ENCODE measurements around the gene PLXNA4. TPM values are rescaled to one million over a fixed set of nuclear protein-coding genes. Genes with fewer than 3 reads are reported as not detected.

The PLXNA4 gene
- total RNA-seq, 1 experiment from 2014 or later, result not detected

DNA sequence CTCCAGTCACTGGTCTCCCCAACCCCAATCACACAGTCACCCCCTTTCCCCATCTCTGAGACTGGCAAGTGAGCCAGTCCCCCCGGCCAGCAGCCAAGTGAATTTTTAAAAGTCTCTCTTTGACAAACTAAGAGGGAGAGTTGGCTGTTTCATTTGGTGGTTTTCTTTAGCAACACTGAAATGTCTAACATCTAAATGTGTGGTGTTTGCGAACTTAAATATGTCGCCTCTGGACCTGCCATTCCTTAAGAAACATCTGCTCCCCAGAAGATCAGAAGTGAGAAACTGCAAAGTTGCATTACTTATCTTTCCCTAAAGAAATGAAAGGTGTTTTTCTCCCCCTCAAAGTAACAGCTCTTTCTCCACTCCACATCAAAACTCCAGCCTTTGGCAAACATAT, 34.7 kb upstream of the PLXNA4 start:
- Mint-ChIP-seq H3K9me3 (ENCODE audit: unreplicated experiment) (no peaks in the 10 kb centered on the region), H3K4me1 (ENCODE audit: insufficient read depth, unreplicated experiment) (peaks cover 5% of the 10 kb centered on the region), H3K4me3 (ENCODE audit: unreplicated experiment) (no peak overlapping the region), H3K36me3 (ENCODE audit: insufficient read depth, unreplicated experiment) (no peaks in the 10 kb centered on the region), H3K27me3 (ENCODE audit: insufficient read depth, unreplicated experiment) (peaks cover 54% of the 10 kb centered on the region), H3K27ac (ENCODE audit: low read depth, unreplicated experiment) (no peak overlapping the region)
- intact Hi-C loops (cut with micrococcal nuclease), result no loop called here
- BruUV-seq (replicated peaks), result no TSS peak
- DNase-seq (ENCODE audit: unreplicated experiment), result no peak
- POLR2A ChIA-PET, result interaction anchor here (0.6 kb wide), 1 partner anchor 554 kb away, joined by 3 read pairs; no protein-coding TSS in a partner anchor
- CTCF ChIA-PET, result interaction anchor here (0.6 kb wide), 1 partner anchor 12 kb away, joined by 3 read pairs; no protein-coding TSS in a partner anchor
- TF ChIP-seq, protein P1, sequence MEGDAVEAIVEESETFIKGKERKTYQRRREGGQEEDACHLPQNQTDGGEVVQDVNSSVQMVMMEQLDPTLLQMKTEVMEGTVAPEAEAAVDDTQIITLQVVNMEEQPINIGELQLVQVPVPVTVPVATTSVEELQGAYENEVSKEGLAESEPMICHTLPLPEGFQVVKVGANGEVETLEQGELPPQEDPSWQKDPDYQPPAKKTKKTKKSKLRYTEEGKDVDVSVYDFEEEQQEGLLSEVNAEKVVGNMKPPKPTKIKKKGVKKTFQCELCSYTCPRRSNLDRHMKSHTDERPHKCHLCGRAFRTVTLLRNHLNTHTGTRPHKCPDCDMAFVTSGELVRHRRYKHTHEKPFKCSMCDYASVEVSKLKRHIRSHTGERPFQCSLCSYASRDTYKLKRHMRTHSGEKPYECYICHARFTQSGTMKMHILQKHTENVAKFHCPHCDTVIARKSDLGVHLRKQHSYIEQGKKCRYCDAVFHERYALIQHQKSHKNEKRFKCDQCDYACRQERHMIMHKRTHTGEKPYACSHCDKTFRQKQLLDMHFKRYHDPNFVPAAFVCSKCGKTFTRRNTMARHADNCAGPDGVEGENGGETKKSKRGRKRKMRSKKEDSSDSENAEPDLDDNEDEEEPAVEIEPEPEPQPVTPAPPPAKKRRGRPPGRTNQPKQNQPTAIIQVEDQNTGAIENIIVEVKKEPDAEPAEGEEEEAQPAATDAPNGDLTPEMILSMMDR (IDR thresholded peaks at IDR 0.05; ENCODE audit: unreplicated experiment), result no peak

DNA sequence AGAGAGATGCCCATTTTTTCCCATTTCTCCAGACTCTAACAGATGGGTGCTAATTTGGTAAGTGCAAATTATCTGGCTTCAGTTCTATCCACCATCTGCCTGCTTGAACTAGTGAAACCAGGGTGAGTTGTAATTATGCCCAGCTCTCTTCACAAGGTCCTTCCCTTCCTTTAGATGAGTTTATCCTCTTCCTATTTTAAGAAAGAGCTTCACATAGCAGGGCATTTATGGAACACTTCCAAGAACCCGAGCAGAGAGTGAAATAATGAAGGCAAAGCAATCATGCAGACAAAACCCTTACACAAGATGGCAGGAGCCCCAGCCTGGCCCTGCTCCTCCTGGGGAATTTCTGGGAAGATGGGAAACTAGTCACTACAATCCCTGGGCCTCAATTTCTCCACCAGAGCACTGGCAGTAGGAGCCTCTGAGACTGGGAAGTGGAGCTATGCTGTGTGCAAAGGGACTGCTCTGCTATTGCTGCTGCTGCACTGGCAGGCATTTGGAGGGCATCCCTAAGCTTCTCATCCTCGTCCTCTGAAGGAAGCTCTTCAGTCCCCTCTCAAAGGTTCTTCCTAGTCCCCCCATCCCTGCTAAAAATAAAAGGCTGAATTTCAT, 33.7 kb upstream of the PLXNA4 start:
- ChIA-PET POLR2A (interaction anchor here (0.7 kb wide), 1 partner anchor 10 kb away, joined by 5 read pairs; no protein-coding TSS in a partner anchor), CTCF (no interaction called here)
- DNase-seq (ENCODE audit: unreplicated experiment), result no peak
- no peak overlapping the region for H3K4me3 Mint-ChIP-seq (ENCODE audit: unreplicated experiment)
- peaks cover 5% of the 10 kb centered on the region for H3K4me1 Mint-ChIP-seq (ENCODE audit: insufficient read depth, unreplicated experiment)
- BruUV-seq (replicated peaks), result no TSS peak
- no peaks in the 10 kb centered on the region for H3K9me3 Mint-ChIP-seq (ENCODE audit: unreplicated experiment)
- TF ChIP-seq, protein P1 (IDR thresholded peaks at IDR 0.05; ENCODE audit: unreplicated experiment), result no peak
- H3K27ac Mint-ChIP-seq (ENCODE audit: low read depth, unreplicated experiment), result no peak overlapping the region
- no peaks in the 10 kb centered on the region for H3K36me3 Mint-ChIP-seq (ENCODE audit: insufficient read depth, unreplicated experiment)
- intact Hi-C loops (cut with micrococcal nuclease), result no loop called here
- peaks cover 54% of the 10 kb centered on the region for H3K27me3 Mint-ChIP-seq (ENCODE audit: insufficient read depth, unreplicated experiment)

DNA sequence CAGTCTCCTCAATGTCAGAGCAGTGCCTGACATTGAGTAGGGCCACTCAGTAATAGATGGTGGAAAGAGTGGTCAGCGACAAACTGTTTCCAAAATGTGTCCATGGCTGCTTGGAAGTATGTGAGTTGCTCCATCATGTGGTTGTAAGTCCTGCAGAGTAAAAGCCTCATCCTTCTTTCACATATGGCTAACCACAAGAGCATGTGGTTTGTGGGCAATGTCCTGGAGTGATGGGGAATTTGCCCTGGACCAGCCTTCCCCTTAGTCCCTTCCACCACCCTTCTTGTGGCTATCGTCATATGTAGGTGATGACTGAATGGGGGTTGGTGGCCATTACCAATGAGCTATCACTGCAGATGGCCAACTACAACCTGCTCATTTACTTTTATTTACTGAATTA, 33.0 kb upstream of the PLXNA4 start:
- no TSS peak for BruUV-seq (replicated peaks)
- Mint-ChIP-seq H3K4me1 (ENCODE audit: insufficient read depth, unreplicated experiment) (no peaks in the 10 kb centered on the region), H3K27me3 (ENCODE audit: insufficient read depth, unreplicated experiment) (peaks cover 53% of the 10 kb centered on the region), H3K9me3 (ENCODE audit: unreplicated experiment) (no peaks in the 10 kb centered on the region), H3K27ac (ENCODE audit: low read depth, unreplicated experiment) (no peak overlapping the region), H3K4me3 (ENCODE audit: unreplicated experiment) (no peak overlapping the region), H3K36me3 (ENCODE audit: insufficient read depth, unreplicated experiment) (no peaks in the 10 kb centered on the region)
- intact Hi-C loops (cut with micrococcal nuclease), result no loop called here
- TF ChIP-seq, protein P1 (IDR thresholded peaks at IDR 0.05; ENCODE audit: unreplicated experiment), result no peak
- POLR2A ChIA-PET, result no interaction called here
- CTCF ChIA-PET, result no interaction called here
- DNase-seq (ENCODE audit: unreplicated experiment), result no peak

DNA sequence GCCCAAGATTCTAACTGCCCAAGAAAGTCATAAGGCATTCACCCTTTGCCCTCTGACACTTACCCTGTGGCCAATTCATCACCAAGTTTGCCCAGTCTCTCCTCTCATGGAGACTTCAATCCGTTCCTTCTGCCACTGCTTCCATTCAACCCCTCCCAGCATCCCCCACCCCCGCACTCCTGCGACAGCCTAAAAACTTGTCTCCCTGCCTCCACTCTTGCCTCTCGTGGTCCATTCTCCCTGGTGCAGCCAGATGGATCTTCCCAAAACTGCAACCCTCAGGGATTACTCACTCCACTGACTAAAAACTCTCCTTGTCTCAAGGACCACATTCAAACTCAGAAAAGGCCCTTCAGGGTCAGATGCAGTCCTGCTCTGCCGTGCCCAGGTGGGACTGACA, 32.3 kb upstream of the PLXNA4 start:
- TF ChIP-seq, protein P1 (IDR thresholded peaks at IDR 0.05; ENCODE audit: unreplicated experiment), result no peak
- H3K36me3 Mint-ChIP-seq (ENCODE audit: insufficient read depth, unreplicated experiment), result no peaks in the 10 kb centered on the region
- DNase-seq (ENCODE audit: unreplicated experiment), result no peak
- H3K4me3 Mint-ChIP-seq (ENCODE audit: unreplicated experiment), result no peak overlapping the region
- no peaks in the 10 kb centered on the region for H3K4me1 Mint-ChIP-seq (ENCODE audit: insufficient read depth, unreplicated experiment)
- no peak overlapping the region for H3K27ac Mint-ChIP-seq (ENCODE audit: low read depth, unreplicated experiment)
- POLR2A ChIA-PET, result no interaction called here
- no TSS peak for BruUV-seq (replicated peaks)
- H3K27me3 Mint-ChIP-seq (ENCODE audit: insufficient read depth, unreplicated experiment), result peaks cover 46% of the 10 kb centered on the region
- H3K9me3 Mint-ChIP-seq (ENCODE audit: unreplicated experiment), result no peaks in the 10 kb centered on the region
- CTCF ChIA-PET, result no interaction called here
- intact Hi-C loops (cut with micrococcal nuclease), result no loop called here
